HEK293 (cell line): ENCODE data around the gene SNAPC5.

ENCODE experiments used
- CTCF ChIA-PET: fragments of 350-600 bp; formaldehyde crosslinking; extraction: SDS; loops from one replicate; lab custom pipeline; 2021; ENCODE audit warnings: antibody characterized with exemption; lab: Yijun Ruan, JAX
- POLR2A ChIA-PET: fragments of 300-600 bp; formaldehyde crosslinking; extraction: SDS; loops from one replicate; lab custom pipeline; 2020; ENCODE audit warnings: antibody characterized with exemption, inconsistent platforms; lab: Yijun Ruan, JAX
- H3K27ac ChIP-seq: fragments of 200-500 bp; sonication (Bioruptor generic); 2 replicates; pipeline ENCODE4 v1.5.1; 2014; ENCODE audit warnings: low read depth, low read length, control low read depth, inconsistent platforms; ENCODE audit errors: extremely low read depth
- H3K36me3 ChIP-seq, 2 experiments: fragments of 200-500 bp in 1 of 2; sonication (Bioruptor generic) in 1 of 2; 1 replicate in 1 of 2; 2 replicates in 1 of 2; pipeline ENCODE4 v1.5.1; 2014 to 2017; ENCODE audit warnings: inconsistent platforms in 2 of 2, low read length in 2 of 2; ENCODE audit not compliant: control insufficient read depth in 2 of 2, insufficient read depth in 1 of 2
- H3K4me1 ChIP-seq: fragments of 200-500 bp; sonication (Bioruptor generic); 2 replicates; pipeline ENCODE4 v1.5.1; 2014; ENCODE audit warnings: mild to moderate bottlenecking, low read length, inconsistent platforms; ENCODE audit not compliant: control insufficient read depth, insufficient read depth
- H3K4me3 ChIP-seq: 2 replicates; pipeline ENCODE4 v1.5.1; 2011; ENCODE audit warnings: low read depth, mild to moderate bottlenecking, control low read depth, low read length, moderate library complexity
- H3K9me3 ChIP-seq: fragments of 200-500 bp; sonication (Bioruptor generic); 2 replicates; pipeline ENCODE4 v1.5.1; 2014; ENCODE audit warnings: low read depth, low read length, inconsistent platforms; ENCODE audit not compliant: control insufficient read depth, insufficient read depth
- GLIS2 ChIP-seq: fragments of 450-650 bp; formaldehyde crosslinking; IDR thresholded peaks from 2 replicates; pipeline ENCODE4 v1.5.1; 2016; ENCODE audit warnings: missing biosample characterization, missing genetic modification characterization
- OVOL3 ChIP-seq: fragments of 450-650 bp; formaldehyde crosslinking; IDR thresholded peaks from 2 replicates; pipeline ENCODE4 v1.5.1; 2016; ENCODE audit warnings: missing biosample characterization, missing genetic modification characterization
- REPIN1 ChIP-seq: fragments of 450-650 bp; formaldehyde crosslinking; IDR thresholded peaks from 2 replicates; pipeline ENCODE4 v1.5.1; 2017; ENCODE audit warnings: missing biosample characterization, missing genetic modification characterization, low read depth
- SCRT2 ChIP-seq: fragments of 450-650 bp; formaldehyde crosslinking; IDR thresholded peaks from 2 replicates; pipeline ENCODE4 v1.5.1; 2016; ENCODE audit warnings: missing biosample characterization, missing genetic modification characterization
- ZBTB1 ChIP-seq: fragments of 450-650 bp; formaldehyde crosslinking; IDR thresholded peaks from 2 replicates; pipeline ENCODE4 v1.5.1; 2016; ENCODE audit warnings: missing biosample characterization, missing genetic modification characterization
- ZBTB21 ChIP-seq: fragments of 450-650 bp; formaldehyde crosslinking; IDR thresholded peaks from 2 replicates; pipeline ENCODE4 v1.5.1; 2017; ENCODE audit warnings: missing biosample characterization, missing genetic modification characterization
- ZEB2 ChIP-seq: fragments of 450-650 bp; formaldehyde crosslinking; IDR thresholded peaks from 2 replicates; pipeline ENCODE4 v1.5.1; 2016; ENCODE audit warnings: missing biosample characterization, missing genetic modification characterization
- ZIC2 ChIP-seq: fragments of 450-650 bp; formaldehyde crosslinking; IDR thresholded peaks from 2 replicates; pipeline ENCODE4 v1.5.1; 2016; ENCODE audit warnings: missing biosample characterization, missing genetic modification characterization
- ZNF2 ChIP-seq: fragments of 450-650 bp; formaldehyde crosslinking; IDR thresholded peaks from 2 replicates; pipeline ENCODE4 v1.5.1; 2016; ENCODE audit warnings: missing biosample characterization, missing genetic modification characterization
- ZNF221 ChIP-seq: fragments of 450-650 bp; formaldehyde crosslinking; IDR thresholded peaks from 2 replicates; pipeline ENCODE4 v1.5.1; 2017; ENCODE audit warnings: missing biosample characterization, missing genetic modification characterization, borderline replicate concordance
- ZNF416 ChIP-seq: fragments of 450-650 bp; formaldehyde crosslinking; IDR thresholded peaks from 2 replicates; pipeline ENCODE4 v1.5.1; 2016; ENCODE audit warnings: missing biosample characterization, missing genetic modification characterization
- ZNF423 ChIP-seq: fragments of 450-650 bp; formaldehyde crosslinking; IDR thresholded peaks from 2 replicates; pipeline ENCODE4 v1.5.1; 2016; ENCODE audit warnings: missing biosample characterization, missing genetic modification characterization
- ZNF510 ChIP-seq: fragments of 450-650 bp; formaldehyde crosslinking; IDR thresholded peaks from 2 replicates; pipeline ENCODE4 v1.5.1; 2018; ENCODE audit warnings: mild to moderate bottlenecking, missing genetic modification characterization, missing biosample characterization; ENCODE audit not compliant: insufficient replicate concordance
- ZNF514 ChIP-seq: fragments of 450-650 bp; formaldehyde crosslinking; IDR thresholded peaks from 2 replicates; pipeline ENCODE4 v1.5.1; 2016; ENCODE audit warnings: missing biosample characterization, missing genetic modification characterization
- ZNF629 ChIP-seq: fragments of 450-650 bp; formaldehyde crosslinking; IDR thresholded peaks from 2 replicates; pipeline ENCODE4 v1.5.1; 2017; ENCODE audit warnings: missing biosample characterization, missing genetic modification characterization
- ZNF701 ChIP-seq: fragments of 450-650 bp; formaldehyde crosslinking; IDR thresholded peaks from 2 replicates; pipeline ENCODE4 v1.5.1; 2016; ENCODE audit warnings: missing biosample characterization, missing genetic modification characterization
- ZSCAN16 ChIP-seq: fragments of 450-650 bp; formaldehyde crosslinking; IDR thresholded peaks from 2 replicates; pipeline ENCODE4 v1.5.1; 2016; ENCODE audit warnings: missing biosample characterization, missing genetic modification characterization
- ZXDB ChIP-seq: fragments of 450-650 bp; formaldehyde crosslinking; IDR thresholded peaks from 2 replicates; pipeline ENCODE4 v1.5.1; 2016; ENCODE audit warnings: missing biosample characterization, missing genetic modification characterization
- TF ChIP-seq, protein P1 (sequence below): fragments of 450-650 bp; formaldehyde crosslinking; IDR thresholded peaks from 2 replicates; pipeline ENCODE4 v1.5.1; 2016; ENCODE audit warnings: missing biosample characterization, missing genetic modification characterization

SNAPC5 gene

DNA sequence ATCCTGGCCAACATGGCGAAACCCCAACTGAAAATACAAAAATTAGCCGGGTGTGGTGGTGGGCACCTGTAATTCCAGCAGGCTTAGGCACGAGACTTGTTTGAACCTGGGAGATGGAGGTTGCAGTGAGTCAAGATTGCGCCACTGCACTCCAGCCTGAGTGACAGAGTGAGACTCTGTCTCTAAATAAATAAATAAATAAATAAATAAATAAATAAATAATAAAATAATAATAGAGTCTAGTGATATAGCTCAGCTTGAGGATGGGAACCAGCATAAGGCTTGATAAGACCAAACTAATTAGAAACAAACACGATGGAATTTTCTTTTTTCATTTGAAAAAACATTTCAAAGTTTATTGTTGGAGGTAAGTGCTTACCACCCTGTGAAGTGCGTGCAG is 36.3 kb downstream of the SNAPC5 start (continued):
- TF ChIP-seq ZNF629 (tag by site-specific recombination) = peak; percentile 56
- TF ChIP-seq, all 188 proteins: peak for 35; not testable (repeated sequence) for 153

DNA sequence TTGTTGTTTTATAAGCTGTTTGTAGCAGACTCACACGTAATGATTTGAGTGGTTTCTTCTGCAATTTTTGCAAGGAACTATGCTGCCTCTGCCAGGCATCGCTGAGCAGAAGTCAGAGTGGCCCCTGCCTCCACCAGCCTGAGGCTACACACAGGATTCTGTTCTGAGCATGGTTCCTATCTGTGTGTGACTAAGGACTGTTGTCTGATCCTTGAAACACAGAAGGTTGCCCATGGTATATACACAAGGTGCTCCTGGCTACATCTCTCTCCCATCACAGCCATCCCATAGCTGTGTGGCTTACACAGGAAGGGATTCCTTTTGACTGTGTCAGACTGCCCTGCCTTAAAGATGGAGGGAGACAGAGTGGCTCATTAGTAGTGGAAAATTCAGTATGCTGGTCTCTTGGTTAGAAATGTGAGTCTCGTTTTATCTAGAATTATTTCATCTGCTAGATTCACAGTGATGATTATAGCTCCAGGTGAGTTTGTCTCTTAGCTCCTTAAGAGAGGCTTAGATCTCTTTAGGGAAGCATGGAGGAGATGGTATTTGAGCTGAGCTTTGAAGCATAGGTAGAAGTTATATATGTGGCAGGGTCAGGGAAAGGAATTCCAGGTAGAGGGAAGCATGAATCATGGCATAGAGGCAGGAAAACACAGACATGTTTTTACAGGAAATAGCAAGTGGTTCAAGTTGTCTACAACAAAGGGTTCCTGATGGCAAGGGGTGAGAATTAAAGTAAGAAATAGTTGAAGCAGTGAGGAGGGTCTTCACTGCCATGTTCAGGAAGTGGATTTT is 37.5 kb downstream of the SNAPC5 start:
- POLR2A ChIA-PET = interaction anchor here (0.5 to 1.4 kb wide), 2 partner anchors 10 to 11 kb away, joined by 5 to 12 read pairs; no protein-coding TSS in a partner anchor
- TF ChIP-seq ZNF514 (tag by site-specific recombination) (no peak), ZEB2 (tag by site-specific recombination) (no peak), ZIC2 (tag by site-specific recombination) (no peak), ZSCAN16 (tag by site-specific recombination) (no peak), ZNF701 (tag by site-specific recombination) (no peak), OVOL3 (tag by site-specific recombination) (no peak), GLIS2 (no peak), ZNF510 (no peak), ZNF2 (tag by site-specific recombination) (no peak), ZNF629 (tag by site-specific recombination) (no peak), ZBTB1 (tag by site-specific recombination) (no peak), REPIN1 (tag by site-specific recombination) (no peak), ZNF423 (tag by site-specific recombination) (no peak), ZXDB (tag by site-specific recombination) (no peak)
- TF ChIP-seq, protein P1, sequence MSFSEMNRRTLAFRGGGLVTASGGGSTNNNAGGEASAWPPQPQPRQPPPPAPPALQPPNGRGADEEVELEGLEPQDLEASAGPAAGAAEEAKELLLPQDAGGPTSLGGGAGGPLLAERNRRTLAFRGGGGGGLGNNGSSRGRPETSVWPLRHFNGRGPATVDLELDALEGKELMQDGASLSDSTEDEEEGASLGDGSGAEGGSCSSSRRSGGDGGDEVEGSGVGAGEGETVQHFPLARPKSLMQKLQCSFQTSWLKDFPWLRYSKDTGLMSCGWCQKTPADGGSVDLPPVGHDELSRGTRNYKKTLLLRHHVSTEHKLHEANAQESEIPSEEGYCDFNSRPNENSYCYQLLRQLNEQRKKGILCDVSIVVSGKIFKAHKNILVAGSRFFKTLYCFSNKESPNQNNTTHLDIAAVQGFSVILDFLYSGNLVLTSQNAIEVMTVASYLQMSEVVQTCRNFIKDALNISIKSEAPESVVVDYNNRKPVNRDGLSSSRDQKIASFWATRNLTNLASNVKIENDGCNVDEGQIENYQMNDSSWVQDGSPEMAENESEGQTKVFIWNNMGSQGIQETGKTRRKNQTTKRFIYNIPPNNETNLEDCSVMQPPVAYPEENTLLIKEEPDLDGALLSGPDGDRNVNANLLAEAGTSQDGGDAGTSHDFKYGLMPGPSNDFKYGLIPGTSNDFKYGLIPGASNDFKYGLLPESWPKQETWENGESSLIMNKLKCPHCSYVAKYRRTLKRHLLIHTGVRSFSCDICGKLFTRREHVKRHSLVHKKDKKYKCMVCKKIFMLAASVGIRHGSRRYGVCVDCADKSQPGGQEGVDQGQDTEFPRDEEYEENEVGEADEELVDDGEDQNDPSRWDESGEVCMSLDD (tag by site-specific recombination) = no peak
- TF ChIP-seq, all 188 proteins: peak for 0
- Histone ChIP-seq H3K36me3 (peaks cover 0 to 4% of the 10 kb centered on the region in 2 experiments; a peak in 2 of 3 replicates), H3K9me3 (no peaks in the 10 kb centered on the region), H3K27ac (no peak overlapping the region), H3K4me3 (no peak overlapping the region), H3K4me1 (peaks cover 6% of the 10 kb centered on the region; the same call in 1 of the 2 replicates)
- CTCF ChIA-PET = interaction anchor here (0.7 kb wide), 1 partner anchor 12 kb away, joined by 3 read pairs; no protein-coding TSS in a partner anchor

DNA sequence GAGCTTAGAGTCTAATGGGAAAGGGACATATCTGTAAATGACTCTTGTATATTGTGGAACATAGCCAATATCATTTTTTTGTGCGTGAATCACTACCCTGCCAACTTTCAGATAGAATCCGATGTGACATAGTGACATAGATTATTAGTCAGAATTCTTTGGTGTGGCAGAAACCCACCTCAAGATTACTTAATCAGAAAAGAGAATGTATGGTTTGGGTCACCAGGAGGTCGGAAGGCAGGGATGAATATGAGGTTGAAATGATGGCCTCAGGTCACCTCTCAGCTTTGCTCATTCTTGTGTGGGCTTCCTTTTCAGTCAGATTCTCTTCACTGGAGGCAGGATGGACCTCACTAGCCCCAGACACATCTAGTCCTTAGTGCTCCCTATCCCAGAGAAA is 41.4 kb downstream of the SNAPC5 start:
- Histone ChIP-seq H3K4me3 (no peak overlapping the region), H3K27ac (no peak overlapping the region), H3K9me3 (no peaks in the 10 kb centered on the region), H3K4me1 (no peaks in the 10 kb centered on the region), H3K36me3 (no peaks in the 10 kb centered on the region; a peak in 1 of 3 replicates)
- CTCF ChIA-PET = interaction anchor here (0.7 kb wide), 1 partner anchor 53 kb away, joined by 3 read pairs; no protein-coding TSS in a partner anchor
- no peak for TF ChIP-seq ZNF416
- POLR2A ChIA-PET = no interaction called here

DNA sequence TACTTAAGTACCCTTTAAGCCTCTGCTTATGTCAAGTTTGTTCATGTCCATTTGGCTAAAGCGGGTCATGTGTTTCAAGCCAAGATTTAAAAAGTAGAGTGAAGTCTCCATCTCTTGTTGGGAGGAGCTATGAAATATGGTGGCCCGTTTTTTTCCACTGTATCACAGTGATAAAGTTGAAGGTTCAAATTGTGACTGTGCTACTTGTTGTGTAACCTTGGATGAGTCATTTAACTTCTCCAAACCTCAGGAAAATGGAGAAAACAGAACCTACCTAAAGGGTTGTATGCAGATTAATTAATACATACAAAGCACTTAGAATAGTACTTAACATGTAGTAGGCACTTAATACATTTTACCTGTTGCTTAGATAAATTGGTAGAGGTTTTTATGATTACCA is 43.4 kb downstream of the SNAPC5 start:
- POLR2A ChIA-PET = no interaction called here
- Histone ChIP-seq H3K4me3 (no peak overlapping the region), H3K4me1 (no peaks in the 10 kb centered on the region), H3K27ac (no peak overlapping the region)
- no peak for TF ChIP-seq ZNF221 (tag by site-specific recombination)
- no peak for TF ChIP-seq ZBTB21 (tag by site-specific recombination)
- TF ChIP-seq SCRT2 (tag by site-specific recombination) = peak; percentile 39
- TF ChIP-seq, all 188 proteins: peak for 1
- H3K36me3 ChIP-seq = peaks cover 0 to 2% of the 10 kb centered on the region in 2 experiments; a peak in 2 of 3 replicates
- CTCF ChIA-PET = no interaction called here
- H3K9me3 ChIP-seq = no peaks in the 10 kb centered on the region
